ENCODE measurements around the gene KCNQ1.

KCNQ1 gene

DNA sequence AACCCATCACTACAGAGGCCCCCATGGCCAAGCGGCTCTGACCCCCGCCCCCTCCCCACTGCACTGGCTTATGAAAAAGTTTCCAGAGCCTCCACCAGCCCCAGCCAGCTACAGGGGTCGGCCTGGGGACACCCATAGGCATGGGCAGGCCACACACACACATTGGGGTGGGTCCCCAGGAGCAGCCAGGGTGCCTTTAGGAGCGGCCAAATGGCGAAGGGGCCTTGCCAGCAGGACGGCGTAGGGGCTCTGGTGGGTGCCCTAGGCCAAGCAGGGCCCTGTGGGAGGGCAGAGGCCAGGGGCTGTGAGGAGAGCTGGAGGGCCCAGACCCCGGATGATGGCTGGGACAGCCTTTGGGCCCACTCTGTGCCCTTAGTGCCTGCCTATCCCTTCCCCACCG is 34.2 kb upstream of the KCNQ1 start:
- DNase-seq: no peak

DNA sequence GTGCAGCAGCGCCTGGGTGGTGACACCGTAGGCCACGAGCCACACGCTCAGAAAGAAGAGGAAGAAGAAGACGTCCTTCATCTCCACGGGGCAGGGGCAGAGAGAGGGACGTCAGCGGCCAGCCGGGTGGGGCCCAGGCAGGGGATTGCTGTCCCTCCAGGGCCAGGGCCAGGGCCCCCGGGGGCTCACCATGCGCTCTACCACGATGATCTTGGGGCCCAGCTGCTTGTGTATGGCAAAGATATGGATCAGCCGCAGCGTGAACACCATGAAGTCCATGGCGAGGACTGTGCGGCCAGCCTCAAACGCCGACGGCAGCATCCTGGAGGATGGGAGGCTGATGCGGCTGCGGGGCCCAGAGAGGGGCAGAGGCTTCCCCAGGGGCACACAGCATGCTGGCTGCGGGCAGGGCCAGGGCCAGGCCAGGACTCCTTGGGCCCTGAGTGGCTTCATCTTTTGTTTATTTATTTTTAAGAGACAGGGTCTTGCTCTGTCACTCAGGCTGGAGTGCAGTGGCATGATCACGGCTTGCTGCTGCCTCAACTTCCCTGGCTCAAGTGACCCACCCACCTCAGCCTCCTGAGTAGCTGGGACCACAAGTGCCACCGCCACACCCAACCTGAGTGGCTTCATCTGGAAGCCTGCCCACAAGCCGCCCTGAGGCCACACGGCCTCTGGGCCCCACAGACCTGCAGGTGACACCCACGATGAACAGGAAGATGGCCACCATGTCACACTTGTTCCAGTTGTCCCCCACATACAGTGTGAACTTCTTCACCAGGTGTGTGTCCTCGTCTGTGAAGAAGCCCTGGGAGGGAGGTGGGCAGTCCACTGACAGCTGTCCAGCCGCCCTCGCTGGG is 33.1 kb upstream of the KCNQ1 start:
- DNase-seq: no peak

DNA sequence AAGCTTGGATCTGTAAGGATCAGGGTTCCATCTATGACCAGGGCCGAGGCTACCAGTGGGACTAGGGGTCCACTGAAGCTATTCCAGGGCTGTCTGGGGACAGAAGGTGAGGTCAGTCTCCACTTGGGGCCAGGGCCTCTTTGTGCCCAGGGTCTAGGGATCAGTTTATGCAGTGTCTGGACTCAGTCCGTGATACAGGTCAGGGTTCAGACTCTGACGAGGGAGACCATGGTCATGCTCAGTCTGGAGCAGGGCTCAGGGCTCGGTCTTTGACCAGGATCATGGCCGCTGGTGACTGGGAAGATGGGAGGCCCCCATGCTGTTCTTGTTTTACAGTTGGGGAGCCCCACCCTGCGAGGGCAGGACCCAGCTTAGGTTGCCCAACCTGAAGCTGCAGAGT is 32.5 kb upstream of the KCNQ1 start:
- no peak for DNase-seq

DNA sequence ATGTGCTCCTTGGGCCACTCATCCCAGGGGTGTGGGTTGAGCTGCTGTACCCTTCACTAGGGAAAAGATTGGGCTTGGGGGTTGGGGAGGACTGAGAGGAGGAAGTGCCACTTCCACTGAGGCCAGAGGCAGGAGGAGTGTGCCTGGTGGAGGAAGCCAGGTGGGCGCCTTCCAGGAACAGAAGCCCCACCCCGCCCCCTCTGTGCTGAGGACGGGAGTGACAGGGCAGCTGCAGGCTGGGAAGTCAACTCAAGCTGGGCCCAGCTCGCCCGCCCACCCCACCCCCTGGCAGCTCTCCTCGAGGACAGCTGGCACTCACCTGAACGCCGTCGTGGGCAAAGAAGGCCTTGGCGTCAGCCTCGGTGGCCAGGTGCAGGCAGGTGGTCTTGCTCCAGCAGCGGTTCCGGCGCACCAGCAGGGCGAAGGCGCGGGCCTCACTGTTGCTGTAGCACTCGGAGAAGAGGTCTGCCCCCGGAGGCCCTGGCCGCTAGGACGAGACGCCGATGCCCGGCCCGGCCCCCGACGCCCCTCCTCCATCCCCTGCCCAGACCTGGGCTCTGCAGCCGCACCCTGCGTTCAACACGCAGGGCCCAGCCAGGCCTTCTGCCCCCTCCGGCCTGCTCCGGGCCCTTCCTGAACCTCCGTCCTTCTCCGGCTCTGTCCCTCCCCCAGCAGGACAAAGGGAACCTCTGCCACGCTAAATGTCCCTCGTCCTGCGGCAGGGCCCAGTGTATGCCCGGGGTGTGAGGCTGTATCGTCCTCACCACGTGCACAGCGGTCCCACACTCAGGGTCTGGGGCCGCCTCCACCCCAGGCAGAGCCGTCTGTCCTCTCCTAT is 30.8 kb upstream of the KCNQ1 start:
- DNase-seq: no peak

DNA sequence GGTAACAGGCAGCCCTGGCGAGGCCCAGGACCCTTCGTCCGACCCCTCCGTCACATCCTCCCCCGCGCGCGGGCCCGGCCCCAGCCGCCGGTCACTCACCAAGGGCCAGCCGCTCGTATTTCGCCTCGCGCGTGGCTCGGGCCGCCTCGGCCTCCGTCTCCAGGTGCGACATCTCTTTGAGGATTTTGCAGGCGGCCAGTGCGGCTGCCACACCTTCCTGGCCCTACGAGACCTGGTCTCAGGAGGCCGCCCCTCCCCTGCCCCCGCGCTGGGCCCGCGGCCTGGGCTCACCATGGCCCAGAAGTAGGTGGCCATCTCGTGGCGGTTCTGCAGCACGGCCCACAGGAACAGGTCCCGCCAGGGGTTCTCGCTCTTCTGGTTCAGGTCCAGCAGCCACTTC is 30.2 kb upstream of the KCNQ1 start:
- no peak for DNase-seq

DNA sequence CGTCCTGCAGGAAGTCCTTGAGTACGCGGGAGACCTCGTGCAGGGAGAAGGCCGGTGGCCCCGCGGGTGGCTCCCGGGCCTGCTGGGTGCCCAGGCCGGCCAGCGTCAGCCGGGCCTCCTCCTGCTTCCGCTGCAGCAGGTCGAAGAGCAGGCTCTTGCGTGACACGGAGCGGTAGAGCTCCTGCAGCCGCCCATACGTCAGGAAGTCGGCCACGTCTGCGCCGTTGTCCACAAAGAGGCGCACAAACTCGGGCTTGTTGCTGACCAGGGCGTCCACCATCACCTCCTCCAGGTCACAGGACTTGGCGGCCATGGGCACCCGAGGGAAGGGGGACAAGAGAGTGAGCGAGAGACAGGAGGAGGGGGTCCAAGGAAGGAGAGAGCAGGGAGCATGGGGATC is 29.6 kb upstream of the KCNQ1 start:
- no peak for DNase-seq

DNA sequence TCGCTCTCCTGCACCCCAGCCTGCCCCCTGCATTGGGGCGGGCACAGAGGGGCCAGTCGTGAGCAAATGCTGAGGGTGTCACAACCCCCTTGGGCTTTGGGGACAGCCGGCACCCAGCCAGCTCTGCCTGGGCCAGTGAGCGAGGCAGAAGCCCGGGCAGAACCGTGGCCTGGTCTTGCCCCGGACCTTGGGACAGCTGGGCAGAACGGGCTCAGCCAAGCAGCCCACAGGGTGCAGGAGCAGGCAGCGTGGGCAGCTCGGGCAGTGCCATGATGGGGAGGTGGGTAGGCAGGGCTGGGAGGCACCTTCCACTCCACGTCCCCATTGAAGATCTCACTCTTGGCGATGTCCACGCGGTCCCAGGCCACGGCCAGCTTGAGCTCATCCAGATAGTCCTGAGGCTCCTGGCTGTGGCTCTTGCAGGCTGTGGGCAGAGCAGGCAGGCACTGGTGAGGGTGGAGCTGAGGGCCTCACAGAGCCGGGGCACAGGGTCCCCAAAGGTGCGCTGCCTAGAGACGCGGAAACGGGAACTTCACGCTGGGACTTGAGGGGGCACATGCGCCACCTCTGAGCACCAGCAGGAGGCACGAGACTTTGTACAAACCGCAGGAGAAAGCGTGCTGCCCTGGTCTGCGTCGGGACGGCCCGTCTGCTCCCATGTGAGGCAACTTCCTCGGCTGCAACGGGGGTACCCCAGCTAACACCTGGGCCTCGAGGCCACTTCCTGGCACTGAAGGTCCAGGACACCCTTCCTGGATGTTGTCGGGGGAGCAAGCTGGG is 29.0 kb upstream of the KCNQ1 start:
- no peak for DNase-seq

DNA sequence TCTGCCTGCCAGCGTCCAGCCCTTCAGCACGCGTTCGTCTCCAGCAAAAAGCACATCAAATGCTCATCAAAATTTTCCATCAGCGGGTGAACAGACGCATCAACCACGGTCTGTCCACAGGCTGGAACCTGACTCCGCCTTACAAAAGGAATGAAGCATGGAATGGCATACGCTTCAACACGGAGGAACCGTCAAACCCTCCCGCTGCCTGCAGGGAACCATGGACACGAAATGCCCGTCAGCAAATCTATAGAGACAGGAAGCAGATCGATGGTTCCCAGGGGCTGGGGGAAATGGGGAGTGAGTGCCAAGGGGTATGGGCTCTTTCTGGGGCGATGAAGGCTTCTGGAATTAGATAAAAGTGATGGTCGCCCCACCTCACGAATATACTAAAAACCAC is 28.0 kb upstream of the KCNQ1 start:
- DNase-seq: no peak

DNA sequence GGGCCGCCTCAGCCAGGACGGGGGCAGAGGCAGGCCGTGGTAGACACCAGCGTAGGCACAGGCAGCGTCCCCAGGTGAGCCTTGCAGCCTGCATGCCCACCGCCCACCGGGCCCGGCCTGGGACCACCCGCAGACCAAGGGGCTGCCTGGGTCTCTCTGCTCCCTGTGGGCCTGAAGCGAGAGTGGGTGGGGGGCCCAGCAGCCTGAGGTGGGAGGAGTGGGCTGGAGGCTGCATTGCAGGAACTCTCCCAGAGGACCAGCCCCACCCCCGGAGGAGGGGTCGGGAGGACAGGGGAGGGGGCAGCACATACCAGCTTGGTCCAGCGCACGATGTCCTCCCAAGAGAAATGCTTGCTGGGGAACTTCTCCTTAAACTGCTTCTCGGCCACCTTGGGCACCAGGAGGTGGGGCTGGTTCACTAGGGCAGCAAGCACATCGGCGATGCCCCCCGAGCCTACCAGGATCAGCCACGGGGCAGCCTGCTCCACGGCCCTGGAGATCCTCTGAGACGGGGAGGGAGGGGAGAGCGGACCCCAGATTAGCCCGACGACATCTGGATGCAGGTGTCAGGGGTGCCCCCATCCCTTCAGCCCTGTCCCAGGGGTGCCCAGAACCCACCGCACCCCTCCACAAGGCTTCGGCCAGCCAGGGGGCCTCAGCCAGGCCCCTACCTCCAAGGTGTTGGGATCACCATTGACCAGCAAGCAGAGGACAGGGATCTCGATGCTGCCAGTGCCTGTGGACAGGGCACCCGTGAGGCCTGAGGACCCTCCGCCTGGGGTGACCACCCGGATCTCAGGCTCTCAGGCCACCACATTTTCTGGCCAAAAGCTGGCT is 26.7 kb upstream of the KCNQ1 start:
- DNase-seq: no peak

DNA sequence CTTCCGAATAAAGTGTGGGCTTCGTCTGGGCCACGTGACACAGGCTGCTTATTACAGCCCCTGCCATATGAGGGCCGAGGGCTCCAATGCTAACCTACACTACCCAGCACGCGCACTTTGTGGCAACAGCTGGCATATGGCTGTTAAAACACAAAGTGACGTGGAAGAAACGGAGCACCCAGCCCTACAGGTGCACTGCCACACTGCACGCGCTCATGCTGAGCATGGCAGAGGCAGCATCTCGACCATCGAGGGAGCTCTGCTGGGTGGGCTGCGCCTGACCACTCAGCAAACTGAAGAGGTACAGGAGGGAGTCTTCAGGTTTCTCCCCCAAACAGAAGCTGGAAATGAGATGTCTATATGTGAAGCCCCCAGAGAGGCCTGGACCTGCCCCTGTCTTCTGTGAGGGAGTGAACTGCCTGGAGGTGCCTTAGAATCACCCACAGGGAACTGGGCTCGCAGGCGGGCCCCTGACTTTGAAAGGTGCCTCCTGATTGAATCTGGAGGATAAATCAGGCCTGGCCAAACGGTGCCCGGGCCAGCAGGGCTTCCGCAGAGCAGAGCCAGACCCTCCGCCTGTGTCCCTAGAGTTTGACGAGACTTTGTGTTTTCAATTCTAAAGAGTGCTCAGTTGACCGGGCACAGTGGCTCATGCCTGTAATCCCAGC is 26.0 kb upstream of the KCNQ1 start:
- no peak for DNase-seq

DNA sequence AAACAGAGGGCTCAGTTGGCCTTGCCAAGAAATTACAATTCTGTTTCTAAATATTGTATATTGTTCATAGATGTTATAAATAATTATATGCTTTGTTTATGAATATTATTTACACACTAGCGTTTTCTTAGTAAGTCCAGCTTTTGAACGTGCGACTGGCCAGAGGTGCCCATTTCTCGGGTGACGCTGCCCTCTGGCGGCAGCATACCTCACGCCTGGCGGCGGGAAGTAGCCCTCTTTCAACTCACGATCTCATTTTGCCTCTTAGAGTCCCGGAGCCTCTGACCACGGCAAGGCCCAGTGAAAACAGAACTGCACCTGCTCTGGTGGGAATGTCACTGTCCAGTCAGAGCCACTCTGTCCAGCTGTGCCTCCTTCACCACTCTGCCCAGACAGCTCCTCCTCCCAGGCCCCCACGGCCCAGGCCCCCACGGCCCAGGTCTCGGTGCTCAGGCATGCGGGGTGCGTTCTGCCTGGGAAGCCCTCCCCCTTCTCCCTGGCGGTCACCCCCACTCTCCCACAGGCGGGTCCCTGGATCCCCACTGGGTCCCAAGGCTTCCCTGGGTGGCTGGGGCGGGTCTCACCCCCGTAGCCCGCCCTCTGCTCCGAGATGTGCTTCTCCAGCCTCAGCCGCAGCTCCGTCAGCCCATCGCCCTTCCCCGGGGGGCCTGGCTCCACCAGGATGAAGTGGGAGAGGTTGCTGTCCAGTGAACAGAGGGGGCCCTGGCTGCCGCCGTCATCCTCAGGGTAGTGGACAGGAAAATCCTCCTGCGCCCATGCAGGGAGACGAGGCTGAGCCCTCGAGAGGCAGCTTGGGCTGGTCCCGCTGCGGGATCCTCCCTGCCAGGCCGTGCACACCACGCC is 24.9 kb upstream of the KCNQ1 start:
- peak; percentile 64 to 66 for DNase-seq

DNA sequence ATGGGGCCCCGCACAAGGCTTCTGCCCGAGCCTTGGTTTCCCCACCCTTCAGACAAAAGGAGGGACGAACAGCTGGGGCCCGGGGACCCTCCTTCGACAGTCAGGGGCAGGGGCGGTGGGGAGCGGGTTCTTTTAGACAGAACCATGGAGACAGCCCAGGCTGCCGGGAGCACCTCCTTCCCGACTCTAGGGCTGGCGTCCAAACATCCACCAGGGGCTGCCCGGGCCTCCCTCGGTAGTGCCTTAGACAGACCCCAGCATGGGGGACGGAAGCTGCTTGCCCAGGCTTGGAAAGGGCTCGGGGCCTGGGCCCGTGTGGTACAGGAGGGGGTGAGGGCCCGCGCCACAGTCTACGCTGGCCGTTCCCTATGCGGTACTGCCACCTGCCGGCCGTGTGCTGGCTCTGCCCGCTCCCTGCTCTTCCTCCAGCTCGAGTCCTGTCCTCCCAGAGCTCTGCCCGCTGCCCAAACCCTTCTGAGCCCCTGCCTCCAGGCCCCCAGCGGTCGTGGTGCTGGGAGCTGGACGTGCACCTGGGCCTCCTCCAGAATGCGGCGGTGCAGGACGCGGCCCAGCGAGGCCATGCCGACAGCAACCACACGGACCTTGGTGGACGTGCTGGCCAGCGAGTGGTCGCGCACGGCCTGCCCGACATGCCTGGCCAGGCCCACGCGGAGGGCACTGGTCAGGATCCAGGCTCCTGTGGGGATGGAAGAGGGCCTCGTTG is 24.1 kb upstream of the KCNQ1 start:
- peak; percentile 73 to 75 for DNase-seq

DNA sequence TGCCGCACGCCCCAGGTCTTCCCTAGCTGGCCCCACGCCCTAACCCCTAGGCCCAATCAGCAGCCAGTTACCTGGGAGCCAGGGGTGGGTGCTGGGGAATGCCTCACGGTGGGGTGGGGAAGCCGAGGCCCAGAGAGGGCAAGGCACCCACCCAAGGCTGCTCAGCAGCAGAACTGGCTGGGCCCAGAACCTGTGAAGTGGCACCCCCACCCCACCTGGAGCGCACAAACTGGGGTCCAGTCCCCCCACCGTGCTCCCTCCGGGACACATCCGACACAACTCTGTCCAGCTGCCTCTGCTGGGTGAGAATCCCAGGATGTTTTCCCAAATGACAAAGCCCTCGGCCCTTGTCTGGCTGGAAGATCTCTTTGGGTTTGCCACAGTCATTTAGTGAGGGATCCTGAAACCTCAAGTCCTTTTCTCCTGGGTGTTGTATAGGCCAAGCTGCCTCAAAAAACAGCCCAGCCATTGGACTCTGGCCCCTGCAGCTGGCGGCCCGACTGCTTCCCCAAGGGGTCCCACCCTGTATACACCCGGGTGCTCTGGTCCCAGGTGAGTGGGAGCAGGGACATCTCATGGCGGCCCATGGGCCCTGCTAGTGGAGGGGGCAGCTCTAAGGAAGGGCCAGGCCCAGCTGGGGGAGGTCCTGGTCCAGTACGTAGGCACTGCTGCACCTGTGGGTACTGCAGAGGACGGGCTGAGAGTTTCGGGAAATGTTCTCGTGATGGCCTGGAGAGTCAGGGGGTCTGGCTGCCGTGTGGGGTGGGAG is 23.4 kb upstream of the KCNQ1 start:
- no peak for DNase-seq

DNA sequence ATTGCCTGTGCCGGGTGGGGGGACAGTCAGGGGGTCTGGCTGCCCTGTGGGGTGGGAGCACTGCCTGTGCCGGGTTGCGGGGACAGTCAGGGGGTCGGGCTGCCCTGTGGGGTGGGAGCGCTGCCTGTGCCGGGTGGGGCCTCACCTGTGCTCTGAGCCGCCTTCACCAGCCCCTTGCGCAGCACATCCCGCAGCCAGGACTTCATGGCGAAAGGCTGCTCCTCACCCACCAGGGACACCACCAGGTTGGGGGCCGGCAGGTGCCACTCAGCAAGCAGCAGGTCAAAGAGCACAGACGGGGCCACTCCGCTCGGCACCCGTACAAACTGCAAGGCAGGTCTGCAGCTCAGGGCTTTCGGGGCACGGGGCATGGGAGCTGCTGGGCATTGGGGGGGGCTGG is 22.8 kb upstream of the KCNQ1 start:
- no peak for DNase-seq

DNA sequence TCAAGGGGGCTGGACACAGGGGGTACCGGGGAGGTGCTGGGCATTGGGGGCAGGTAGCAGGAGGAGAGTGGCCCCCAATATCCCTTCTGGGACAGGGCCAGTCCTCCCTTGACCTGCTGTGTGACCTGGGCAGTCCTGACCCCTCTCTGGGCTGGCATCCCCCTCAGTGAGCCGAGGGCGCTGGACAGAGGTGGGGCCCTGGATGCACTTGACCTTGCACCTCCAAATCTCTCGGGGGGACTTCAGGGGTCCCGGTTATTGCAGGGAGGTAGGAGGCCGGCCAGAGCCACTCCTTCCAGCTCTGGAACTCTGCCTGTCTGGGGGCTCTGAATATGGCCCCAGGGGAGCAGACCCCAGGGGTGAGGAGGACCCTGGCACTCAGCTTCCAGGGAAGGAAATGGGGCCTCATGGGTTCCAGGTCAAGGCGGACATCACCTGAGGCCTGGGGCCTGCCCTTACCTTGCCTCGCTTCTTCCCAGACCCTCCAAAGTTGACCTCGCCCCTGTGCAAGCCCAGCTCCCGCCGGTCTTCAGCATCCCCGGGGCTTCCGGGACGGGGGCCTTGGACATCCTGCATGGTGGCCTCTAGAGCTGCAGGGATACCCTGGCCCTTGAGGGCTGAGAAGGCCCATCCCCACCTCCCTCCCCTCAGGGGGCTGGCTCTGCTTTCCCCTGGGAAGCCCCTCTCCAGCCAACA is 22.2 kb upstream of the KCNQ1 start:
- DNase-seq: no peak

DNA sequence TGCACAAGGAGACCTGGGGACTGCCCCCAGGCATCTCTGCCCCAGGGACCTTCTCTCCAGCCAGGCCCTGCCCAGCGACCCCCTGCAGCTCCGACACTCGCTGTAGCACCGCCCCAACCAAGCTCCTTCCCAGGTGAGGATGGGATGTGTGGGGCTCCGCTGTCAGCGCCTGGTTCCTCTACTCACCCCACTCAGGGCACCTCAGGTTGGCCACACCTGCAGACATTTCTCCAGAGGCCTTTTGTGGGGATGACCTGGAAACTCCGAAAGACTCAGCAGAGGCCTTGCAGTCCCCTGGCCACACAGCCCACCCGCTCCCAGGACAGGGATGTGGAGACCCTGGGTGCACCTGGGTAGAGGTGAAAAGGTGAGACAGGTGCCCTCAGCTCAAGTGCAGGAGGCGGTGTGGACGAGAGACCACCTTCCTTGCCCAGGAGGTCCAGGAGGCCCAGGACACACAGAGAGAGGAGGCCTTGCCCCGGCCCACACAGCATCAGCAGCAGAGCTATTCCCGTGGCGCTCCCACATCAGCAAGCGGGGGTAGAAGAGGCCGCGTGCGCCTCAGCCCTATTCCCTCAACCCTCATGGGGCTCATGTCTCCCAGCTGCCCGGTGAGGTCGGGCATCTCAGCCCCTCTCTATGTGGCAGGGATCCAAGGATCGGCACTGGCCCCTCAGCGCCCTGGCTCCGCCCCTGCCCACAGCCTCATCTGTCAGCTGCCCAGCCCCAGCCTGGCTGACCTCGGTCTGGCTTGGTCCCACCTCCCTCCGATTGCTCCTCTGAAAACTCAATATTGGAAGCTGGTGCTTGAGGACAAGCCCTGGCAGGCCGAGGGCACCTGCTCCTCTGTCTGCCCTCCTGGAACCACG is 21.4 kb upstream of the KCNQ1 start:
- no peak for DNase-seq

DNA sequence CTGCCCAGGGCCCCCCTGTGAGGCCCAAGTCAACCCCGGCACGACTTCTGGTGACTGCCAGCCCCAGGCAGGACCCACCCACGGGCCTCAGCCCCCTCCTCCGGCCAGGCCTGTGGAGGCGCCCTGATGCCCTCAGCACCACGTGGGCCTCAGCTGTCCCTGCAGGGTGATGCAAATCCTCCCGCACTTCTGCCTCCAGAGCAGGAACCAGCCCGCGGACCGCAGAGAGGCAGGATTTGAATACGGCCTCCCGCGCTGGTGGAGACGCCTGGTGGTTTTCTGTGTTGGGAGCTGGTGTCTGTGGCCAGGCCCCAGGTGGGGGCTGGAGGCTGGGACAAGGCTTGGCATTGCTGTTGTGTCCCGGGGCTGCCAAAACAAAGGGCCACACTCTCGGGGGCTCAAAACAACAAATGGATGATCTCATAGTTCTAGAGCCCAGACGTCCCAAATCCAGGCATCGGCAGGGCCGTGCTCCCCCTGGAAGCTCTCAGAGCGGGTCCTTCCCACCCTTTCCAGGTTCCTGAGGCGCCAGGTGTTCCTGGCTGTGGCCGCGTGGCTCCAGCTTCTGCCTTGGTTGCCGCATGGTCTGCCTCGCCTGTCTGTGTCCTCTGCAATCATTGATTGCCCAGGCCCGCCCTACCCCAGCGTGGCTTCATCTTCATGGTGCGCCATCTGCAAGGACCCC is 19.9 kb upstream of the KCNQ1 start:
- no peak for DNase-seq
